OCI-LY7 (cell line): Measurements from ENCODE around the gene DOCK1.
"Not testable (repeated sequence)": the region's sequence is repeated elsewhere in the genome, so short reads cannot be mapped to it uniquely, and the experiment has no call there.

Experiments
- EZH2phosphoT487 ChIP-seq: fragments of 200-600 bp; sonication (generic); IDR thresholded peaks from 2 replicates; pipeline ENCODE4 v1.6.1; 2018; ENCODE audit warnings: low read depth, borderline replicate concordance, mild to moderate bottlenecking, mixed run types, antibody characterized with exemption, low read length, moderate library complexity, mixed read lengths
- TF ChIP-seq, protein P1 (sequence below): fragments of 200-600 bp; sonication (generic); conservative IDR thresholded peaks from 2 replicates; pipeline ENCODE4 v1.5.1; 2014; ENCODE audit warnings: mild to moderate bottlenecking, antibody characterized with exemption, low read length, moderate library complexity, mixed read lengths

DNA sequence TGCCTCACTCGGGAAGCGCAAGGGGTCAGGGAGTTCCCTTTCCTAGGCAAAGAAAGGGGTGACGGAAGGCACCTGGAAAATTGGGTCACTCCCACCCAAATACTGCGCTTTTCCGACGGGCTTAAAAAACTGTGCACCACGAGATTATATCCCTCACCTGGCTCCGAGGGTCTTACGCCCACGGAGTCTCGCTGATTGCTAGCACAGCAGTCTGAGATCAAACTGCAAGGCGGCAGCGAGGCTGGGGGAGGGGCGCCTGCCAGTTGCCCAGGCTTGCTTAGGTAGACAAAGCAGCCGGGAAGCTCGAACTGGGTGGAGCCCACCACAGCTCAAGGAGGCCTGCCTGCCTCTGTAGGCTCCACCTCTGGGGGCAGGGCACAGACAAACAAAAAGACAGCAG, 23.2 kb upstream of the DOCK1 start:
- TF ChIP-seq, protein P1, sequence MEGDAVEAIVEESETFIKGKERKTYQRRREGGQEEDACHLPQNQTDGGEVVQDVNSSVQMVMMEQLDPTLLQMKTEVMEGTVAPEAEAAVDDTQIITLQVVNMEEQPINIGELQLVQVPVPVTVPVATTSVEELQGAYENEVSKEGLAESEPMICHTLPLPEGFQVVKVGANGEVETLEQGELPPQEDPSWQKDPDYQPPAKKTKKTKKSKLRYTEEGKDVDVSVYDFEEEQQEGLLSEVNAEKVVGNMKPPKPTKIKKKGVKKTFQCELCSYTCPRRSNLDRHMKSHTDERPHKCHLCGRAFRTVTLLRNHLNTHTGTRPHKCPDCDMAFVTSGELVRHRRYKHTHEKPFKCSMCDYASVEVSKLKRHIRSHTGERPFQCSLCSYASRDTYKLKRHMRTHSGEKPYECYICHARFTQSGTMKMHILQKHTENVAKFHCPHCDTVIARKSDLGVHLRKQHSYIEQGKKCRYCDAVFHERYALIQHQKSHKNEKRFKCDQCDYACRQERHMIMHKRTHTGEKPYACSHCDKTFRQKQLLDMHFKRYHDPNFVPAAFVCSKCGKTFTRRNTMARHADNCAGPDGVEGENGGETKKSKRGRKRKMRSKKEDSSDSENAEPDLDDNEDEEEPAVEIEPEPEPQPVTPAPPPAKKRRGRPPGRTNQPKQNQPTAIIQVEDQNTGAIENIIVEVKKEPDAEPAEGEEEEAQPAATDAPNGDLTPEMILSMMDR: not testable (repeated sequence)
- TF ChIP-seq EZH2phosphoT487: not testable (repeated sequence)
